Fibroblast of lung (primary cell): ENCODE results near the gene HES3. TPM values are rescaled to one million over a fixed set of nuclear protein-coding genes. Genes with fewer than 3 reads are reported as not detected.
A peak's percentile ranks its signal among the peaks of the same experiment; 100 is the strongest.

Experiments
- DNase-seq, 2 donors: peaks; one replicate each; pipeline versions ENCODE4 v3.0.0 to v3.0.0-alpha.2; 2010; ENCODE audit warnings: low read depth in 2 of 2
- H2AFZ ChIP-seq: 2 replicates; pipeline ENCODE4 v1.5.1; 2012; ENCODE audit warnings: low read length, control low read depth, inconsistent platforms
- H3K27ac ChIP-seq: 2 replicates; pipeline ENCODE4 v1.5.1; 2011; ENCODE audit warnings: low read length, control low read depth; ENCODE audit not compliant: insufficient read depth
- H3K27me3 ChIP-seq: 2 replicates; pipeline ENCODE4 v1.5.1; 2011; ENCODE audit warnings: mild to moderate bottlenecking, low read length; ENCODE audit not compliant: control insufficient read depth, insufficient read depth
- H3K36me3 ChIP-seq: 2 replicates; pipeline ENCODE4 v1.5.1; 2011; ENCODE audit warnings: low read length; ENCODE audit not compliant: control insufficient read depth, insufficient read depth
- H3K4me1 ChIP-seq: 2 replicates; pipeline ENCODE4 v1.5.1; 2011; ENCODE audit warnings: low read length; ENCODE audit not compliant: control insufficient read depth, insufficient read depth; ENCODE audit errors: extremely low read depth
- H3K4me2 ChIP-seq: 2 replicates; pipeline ENCODE4 v1.5.1; 2011; ENCODE audit warnings: low read length, control low read depth; ENCODE audit not compliant: insufficient read depth; ENCODE audit errors: extremely low read depth
- H3K4me3 ChIP-seq, 4 experiments: fragments of 200-600 bp in 1 of 4; sonication (generic) in 1 of 4; replicated peaks in 1 of 4; 2 replicates each; pipeline ENCODE4 v1.5.1; 2011 to 2016; ENCODE audit warnings: low read length in 4 of 4, low read depth in 3 of 4, mild to moderate bottlenecking in 3 of 4, control low read depth in 2 of 4, inconsistent platforms in 1 of 4, mixed read lengths in 1 of 4; ENCODE audit not compliant: insufficient read depth in 1 of 4; ENCODE audit errors: control extremely low read depth in 1 of 4
- H3K79me2 ChIP-seq: 2 replicates; pipeline ENCODE4 v1.5.1; 2012; ENCODE audit warnings: mild to moderate bottlenecking, low read length, inconsistent platforms; ENCODE audit not compliant: control insufficient read depth, insufficient read depth
- H3K9ac ChIP-seq: 2 replicates; pipeline ENCODE4 v1.5.1; 2011; ENCODE audit warnings: mild to moderate bottlenecking, low read length, control low read depth; ENCODE audit not compliant: insufficient read depth
- H3K9me3 ChIP-seq: 2 replicates; pipeline ENCODE4 v1.5.1; 2012; ENCODE audit warnings: low read depth, low read length; ENCODE audit not compliant: control insufficient read depth, insufficient read depth
- H4K20me1 ChIP-seq: 2 replicates; pipeline ENCODE4 v1.5.1; 2011; ENCODE audit warnings: low read length; ENCODE audit not compliant: control insufficient read depth, insufficient read depth; ENCODE audit errors: extremely low read depth
- EZH2 ChIP-seq: IDR thresholded peaks from 2 replicates; pipeline ENCODE4 v1.5.1; 2012; ENCODE audit warnings: low read length, control low read depth, mild to moderate bottlenecking; ENCODE audit errors: missing control alignments
- polyA plus RNA-seq, 2 donors: library from polyadenylated mRNA; depleted of rRNA in 1 of 2; stranded (reverse) in 1 of 2; unstranded in 1 of 2; fragments of >200 nt; gene quantifications; 2 replicates each; pipeline ENCODE4 v1.2.1, GENCODE V29; 2011 to 2012; ENCODE audit warnings: missing spikeins in 1 of 2
- total RNA-seq: library from RNA; depleted of rRNA; stranded (reverse); fragments of >200 nt; gene quantifications from 2 replicates; pipeline ENCODE4 v1.2.1, GENCODE V29; 2014
- TF ChIP-seq, protein P1 (sequence below), 2 donors: IDR thresholded peaks in 1 of 2; conservative IDR thresholded peaks in 1 of 2; 1 replicate in 1 of 2; 2 replicates in 1 of 2; pipeline ENCODE4 v1.5.1; 2011 to 2012; ENCODE audit warnings: low read length in 2 of 2, control low read depth in 1 of 2, inconsistent platforms in 1 of 2, low read depth in 1 of 2, mild to moderate bottlenecking in 1 of 2

HES3 gene
- total and polyA plus RNA-seq, 2 donors (not counting 1 experiment from before 2014, with no cell fraction given), result not detected

DNA sequence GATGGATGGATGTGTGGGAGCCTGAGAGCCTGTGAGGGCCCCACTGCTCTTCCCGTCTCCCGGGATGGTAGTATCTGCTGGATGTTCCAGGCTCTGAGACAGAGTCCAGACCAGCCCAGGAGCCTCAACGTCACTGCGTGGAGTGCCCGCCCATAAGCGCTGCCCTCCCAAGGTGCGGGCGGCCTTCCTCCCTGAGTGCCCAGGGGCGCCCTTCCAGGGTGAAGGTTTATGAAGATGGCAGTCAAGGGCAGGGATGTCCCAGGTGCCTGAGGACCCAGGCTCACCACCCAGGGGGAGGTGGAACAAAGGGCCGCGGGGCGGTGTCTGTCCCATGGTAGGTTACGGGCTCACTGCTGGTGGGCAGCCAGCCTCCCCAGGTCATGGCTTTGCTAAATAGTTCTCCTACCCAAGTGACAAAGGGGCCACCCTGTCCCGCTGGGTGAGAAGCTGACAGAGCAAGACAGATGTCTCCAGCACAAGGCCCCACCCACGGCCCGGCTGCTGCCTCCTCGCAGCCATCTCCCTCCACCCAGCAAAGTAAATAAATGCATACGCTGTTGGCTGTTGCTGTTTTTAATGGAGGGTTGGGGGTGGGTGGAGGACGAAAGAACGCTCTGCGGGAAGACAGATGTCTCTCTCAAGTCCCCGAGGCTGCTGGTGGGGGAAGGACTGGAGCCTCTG is 25.9 kb downstream of the HES3 start:
- peaks cover 2% of the 10 kb centered on the region for H3K36me3 ChIP-seq
- no peak overlapping the region for H2AFZ ChIP-seq
- H3K27me3 ChIP-seq, result no peaks in the 10 kb centered on the region
- no peak overlapping the region for H3K9ac ChIP-seq
- H4K20me1 ChIP-seq, result no peaks in the 10 kb centered on the region
- H3K9me3 ChIP-seq, result no peaks in the 10 kb centered on the region
- no peak overlapping the region for H3K4me3 ChIP-seq
- DNase-seq, result peak in 1 of 2 donors; percentile 44
- TF ChIP-seq, protein P1, sequence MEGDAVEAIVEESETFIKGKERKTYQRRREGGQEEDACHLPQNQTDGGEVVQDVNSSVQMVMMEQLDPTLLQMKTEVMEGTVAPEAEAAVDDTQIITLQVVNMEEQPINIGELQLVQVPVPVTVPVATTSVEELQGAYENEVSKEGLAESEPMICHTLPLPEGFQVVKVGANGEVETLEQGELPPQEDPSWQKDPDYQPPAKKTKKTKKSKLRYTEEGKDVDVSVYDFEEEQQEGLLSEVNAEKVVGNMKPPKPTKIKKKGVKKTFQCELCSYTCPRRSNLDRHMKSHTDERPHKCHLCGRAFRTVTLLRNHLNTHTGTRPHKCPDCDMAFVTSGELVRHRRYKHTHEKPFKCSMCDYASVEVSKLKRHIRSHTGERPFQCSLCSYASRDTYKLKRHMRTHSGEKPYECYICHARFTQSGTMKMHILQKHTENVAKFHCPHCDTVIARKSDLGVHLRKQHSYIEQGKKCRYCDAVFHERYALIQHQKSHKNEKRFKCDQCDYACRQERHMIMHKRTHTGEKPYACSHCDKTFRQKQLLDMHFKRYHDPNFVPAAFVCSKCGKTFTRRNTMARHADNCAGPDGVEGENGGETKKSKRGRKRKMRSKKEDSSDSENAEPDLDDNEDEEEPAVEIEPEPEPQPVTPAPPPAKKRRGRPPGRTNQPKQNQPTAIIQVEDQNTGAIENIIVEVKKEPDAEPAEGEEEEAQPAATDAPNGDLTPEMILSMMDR (conservative IDR thresholded peaks at IDR 0.05 in 1 of 2, IDR thresholded peaks at IDR 0.05 in 1 of 2; ENCODE audit: low read depth in 1 of 2, low read length in 2 of 2), result no peak
- TF ChIP-seq EZH2, result no peak
- H3K27ac ChIP-seq, result no peak overlapping the region
- no peak overlapping the region for H3K4me2 ChIP-seq
- H3K79me2 ChIP-seq, result no peaks in the 10 kb centered on the region
- peaks cover 12% of the 10 kb centered on the region for H3K4me1 ChIP-seq

DNA sequence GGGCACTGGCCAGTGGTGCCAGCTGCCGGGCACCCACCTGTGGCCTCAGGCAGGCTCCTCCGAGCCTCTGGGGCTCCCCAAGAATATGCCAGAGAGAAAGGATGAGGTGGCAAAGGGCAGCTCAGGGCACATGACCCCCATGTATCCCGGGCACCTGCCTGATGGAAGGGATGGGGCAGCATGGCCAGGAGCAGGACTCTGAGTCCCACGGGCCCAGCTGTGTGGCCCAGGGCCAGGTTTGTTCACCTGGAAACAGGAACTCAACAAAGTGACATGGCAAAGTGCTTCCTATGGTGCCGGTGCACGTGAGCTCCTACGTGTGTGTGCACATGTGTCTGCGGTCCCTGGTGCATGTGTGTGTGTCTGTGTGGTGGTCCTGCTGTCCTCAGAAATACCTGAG is 26.4 kb downstream of the HES3 start:
- H3K36me3 ChIP-seq, result peaks cover 2% of the 10 kb centered on the region
- TF ChIP-seq EZH2, result no peak
- TF ChIP-seq, protein P1 (conservative IDR thresholded peaks at IDR 0.05 in 1 of 2, IDR thresholded peaks at IDR 0.05 in 1 of 2; ENCODE audit: low read depth in 1 of 2, low read length in 2 of 2), result no peak
- H3K4me3 ChIP-seq, result no peak overlapping the region
- no peaks in the 10 kb centered on the region for H3K27me3 ChIP-seq
- no peaks in the 10 kb centered on the region for H3K9me3 ChIP-seq
- no peak overlapping the region for H3K27ac ChIP-seq
- no peak overlapping the region for H2AFZ ChIP-seq
- no peak for DNase-seq
- H3K79me2 ChIP-seq, result no peaks in the 10 kb centered on the region
- H4K20me1 ChIP-seq, result no peaks in the 10 kb centered on the region
- peaks cover 12% of the 10 kb centered on the region for H3K4me1 ChIP-seq
- no peak overlapping the region for H3K9ac ChIP-seq
- H3K4me2 ChIP-seq, result no peak overlapping the region

DNA sequence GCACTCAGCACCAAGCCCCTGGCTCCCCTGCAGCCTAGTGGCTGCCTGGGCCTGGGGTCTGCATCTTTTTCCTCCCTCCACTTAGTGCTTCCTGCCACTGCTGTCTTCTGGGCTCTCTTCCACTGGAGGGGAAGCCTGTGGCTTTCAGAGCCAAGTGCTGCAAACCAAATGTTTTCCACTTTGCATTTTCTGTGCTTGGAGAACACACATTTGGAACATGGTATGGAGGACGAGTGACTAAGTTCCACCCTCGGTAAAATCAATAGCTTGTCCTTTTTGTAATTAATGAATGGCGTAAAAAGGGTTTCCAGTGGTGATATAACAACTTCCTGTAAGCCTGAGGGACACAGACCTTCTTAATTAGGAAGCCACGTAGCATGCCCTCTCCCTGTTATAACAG is 27.0 kb downstream of the HES3 start:
- Histone ChIP-seq H3K4me3 (no peak overlapping the region), H3K27ac (no peak overlapping the region), H3K36me3 (peaks cover 2% of the 10 kb centered on the region), H3K4me2 (no peak overlapping the region), H3K79me2 (no peaks in the 10 kb centered on the region), H3K9me3 (no peaks in the 10 kb centered on the region), H3K27me3 (no peaks in the 10 kb centered on the region), H3K9ac (no peak overlapping the region), H4K20me1 (no peaks in the 10 kb centered on the region), H2AFZ (no peak overlapping the region), H3K4me1 (peaks cover 16% of the 10 kb centered on the region)
- no peak for DNase-seq
- no peak for TF ChIP-seq EZH2
- TF ChIP-seq, protein P1 (conservative IDR thresholded peaks at IDR 0.05 in 1 of 2, IDR thresholded peaks at IDR 0.05 in 1 of 2; ENCODE audit: low read depth in 1 of 2, low read length in 2 of 2), result no peak
